Activated CD8-positive, alpha-beta memory T cell treated with anti-CD3 and anti-CD28 coated beads for 4 hours (primary cell): ENCODE data around the gene RFPL1.
"Not testable (repeated sequence)": the region's sequence is repeated elsewhere in the genome, so short reads cannot be mapped to it uniquely, and the experiment has no call there.

Experiments
- DNase-seq, 2 donors: peaks; one replicate each; pipeline ENCODE4 v3.0.0-alpha.2; 2020; ENCODE audit warnings: low read depth in 2 of 2

Gene RFPL1

GRCh38 chr22:29478326-29479276 is 40.2 kb downstream of the RFPL1 start:
- no peak for DNase-seq

- DNase-seq, result no peak
Measured at GRCh38 chr22:29479417-29480261, 41.3 kb downstream of the RFPL1 start, which contains the start of gene NEFH. Gene NEFH (plus strand): TSS chr22:29480218. CDS start chr22:29480263, 45 bp downstream.

DNA sequence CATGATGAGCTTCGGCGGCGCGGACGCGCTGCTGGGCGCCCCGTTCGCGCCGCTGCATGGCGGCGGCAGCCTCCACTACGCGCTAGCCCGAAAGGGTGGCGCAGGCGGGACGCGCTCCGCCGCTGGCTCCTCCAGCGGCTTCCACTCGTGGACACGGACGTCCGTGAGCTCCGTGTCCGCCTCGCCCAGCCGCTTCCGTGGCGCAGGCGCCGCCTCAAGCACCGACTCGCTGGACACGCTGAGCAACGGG is 41.8 kb downstream of the RFPL1 start:
- no peak for DNase-seq

DNA sequence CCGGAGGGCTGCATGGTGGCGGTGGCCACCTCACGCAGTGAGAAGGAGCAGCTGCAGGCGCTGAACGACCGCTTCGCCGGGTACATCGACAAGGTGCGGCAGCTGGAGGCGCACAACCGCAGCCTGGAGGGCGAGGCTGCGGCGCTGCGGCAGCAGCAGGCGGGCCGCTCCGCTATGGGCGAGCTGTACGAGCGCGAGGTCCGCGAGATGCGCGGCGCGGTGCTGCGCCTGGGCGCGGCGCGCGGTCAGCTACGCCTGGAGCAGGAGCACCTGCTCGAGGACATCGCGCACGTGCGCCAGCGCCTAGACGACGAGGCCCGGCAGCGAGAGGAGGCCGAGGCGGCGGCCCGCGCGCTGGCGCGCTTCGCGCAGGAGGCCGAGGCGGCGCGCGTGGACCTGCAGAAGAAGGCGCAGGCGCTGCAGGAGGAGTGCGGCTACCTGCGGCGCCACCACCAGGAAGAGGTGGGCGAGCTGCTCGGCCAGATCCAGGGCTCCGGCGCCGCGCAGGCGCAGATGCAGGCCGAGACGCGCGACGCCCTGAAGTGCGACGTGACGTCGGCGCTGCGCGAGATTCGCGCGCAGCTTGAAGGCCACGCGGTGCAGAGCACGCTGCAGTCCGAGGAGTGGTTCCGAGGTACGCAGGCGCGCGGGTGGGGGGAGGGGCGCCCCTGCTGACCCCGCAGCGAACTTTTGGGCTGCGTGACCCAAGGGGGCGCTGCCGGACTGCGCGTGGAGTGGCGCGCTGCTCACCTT is 42.3 kb downstream of the RFPL1 start:
- no peak for DNase-seq

DNA sequence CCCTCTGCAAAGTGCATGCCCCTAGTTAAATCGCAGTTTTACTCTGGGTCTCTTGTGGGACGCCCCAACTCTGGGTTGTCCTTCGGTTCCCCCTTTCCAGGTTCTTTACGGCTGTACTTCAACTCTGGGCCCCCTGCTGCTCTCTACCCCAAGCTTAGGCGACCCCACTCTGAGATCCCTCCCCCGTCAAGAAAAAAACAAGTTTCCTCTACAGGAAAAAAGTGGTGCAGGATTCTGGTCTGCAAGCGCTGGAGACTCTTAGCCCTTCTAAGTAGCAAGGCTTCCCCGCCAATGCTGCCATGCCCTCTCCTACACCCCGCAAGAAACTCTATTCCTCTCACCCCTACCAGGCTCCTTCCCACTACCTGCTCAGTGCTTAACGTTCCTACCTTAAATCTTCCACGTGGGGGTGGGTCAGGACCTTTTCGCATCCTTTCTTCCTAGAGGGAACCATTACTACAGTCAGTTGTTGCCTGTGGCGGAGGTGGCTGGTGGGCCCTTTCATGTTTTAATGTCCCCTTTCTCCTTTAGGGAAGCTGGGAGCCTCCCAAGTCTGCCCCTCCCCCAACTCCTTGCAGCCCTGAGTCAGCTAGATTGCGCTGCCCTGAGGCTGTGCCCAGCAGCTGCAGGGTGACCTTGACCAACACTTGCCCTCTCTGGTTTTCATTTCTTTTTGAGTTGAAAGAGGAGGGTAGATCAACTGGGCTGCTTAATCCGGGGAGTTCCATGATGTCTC is 43.0 kb downstream of the RFPL1 start:
- DNase-seq, result no peak

- no peak for DNase-seq
Measured at GRCh38 chr22:29482253-29482652, 43.9 kb downstream of the RFPL1 start.

DNA sequence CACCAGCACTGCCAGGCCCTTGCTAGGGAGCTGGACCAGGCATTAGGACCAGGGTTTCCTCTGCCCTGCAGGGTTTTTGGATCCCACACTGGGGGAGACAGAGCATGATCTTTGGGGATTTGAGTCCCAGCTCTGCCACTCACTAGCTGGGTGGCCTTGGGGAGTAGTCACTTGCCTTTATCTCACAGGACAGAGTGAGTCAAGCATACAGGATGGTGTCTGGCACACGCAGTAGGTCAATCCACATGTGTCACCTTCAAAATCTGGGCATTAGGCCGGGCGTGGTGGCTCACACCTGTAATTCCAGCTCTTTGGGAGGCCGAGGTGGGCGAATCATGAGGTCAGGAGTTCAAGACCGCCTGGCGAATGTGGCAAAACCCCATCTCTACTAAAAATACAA is 44.3 kb downstream of the RFPL1 start:
- no peak for DNase-seq

DNA sequence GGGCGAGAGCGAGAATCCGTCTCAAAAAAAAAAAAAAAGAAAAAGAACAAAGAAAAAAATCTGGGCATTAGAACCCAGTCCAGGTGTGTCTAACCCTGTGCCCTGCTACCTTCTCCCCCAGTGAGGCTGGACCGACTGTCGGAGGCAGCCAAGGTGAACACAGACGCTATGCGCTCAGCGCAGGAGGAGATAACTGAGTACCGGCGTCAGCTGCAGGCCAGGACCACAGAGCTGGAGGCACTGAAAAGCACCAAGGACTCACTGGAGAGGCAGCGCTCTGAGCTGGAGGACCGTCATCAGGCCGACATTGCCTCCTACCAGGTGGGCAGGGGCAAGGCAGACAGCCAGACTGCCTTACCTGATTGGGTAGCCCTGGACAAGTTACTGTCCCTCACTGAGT is 44.9 kb downstream of the RFPL1 start:
- DNase-seq, result no peak

GRCh38 chr22:29484642-29485041 is 46.3 kb downstream of the RFPL1 start:
- DNase-seq, result no peak

- no peak for DNase-seq
Measured at GRCh38 chr22:29485448-29485847, 47.1 kb downstream of the RFPL1 start.

DNA sequence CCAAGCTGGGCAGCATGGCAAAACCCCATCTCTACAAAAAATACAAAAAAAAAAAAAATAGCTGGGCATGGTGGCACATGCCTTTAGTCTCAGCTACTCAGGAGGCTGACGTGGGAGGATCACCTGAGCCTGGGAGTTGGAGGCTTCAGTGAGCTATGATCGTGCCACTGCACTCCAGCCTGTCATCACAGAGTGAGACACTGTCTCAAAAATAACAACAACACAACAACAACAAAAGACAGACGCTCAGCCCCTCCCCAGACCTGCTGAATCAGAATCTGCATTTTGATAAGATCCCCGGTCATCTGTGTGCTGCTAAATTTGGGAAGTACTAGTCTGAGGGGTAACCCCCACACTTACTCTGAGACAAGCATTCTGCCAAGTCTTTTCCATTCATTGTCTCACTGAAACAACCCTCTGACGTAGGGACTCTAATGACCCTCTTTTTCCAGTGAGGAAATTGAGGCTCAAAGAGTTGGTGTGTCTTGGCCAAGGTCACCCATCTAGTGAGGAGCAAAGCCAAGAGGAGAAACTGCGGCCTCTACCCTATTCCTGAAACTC is 49.1 kb downstream of the RFPL1 start:
- no peak for DNase-seq

DNA sequence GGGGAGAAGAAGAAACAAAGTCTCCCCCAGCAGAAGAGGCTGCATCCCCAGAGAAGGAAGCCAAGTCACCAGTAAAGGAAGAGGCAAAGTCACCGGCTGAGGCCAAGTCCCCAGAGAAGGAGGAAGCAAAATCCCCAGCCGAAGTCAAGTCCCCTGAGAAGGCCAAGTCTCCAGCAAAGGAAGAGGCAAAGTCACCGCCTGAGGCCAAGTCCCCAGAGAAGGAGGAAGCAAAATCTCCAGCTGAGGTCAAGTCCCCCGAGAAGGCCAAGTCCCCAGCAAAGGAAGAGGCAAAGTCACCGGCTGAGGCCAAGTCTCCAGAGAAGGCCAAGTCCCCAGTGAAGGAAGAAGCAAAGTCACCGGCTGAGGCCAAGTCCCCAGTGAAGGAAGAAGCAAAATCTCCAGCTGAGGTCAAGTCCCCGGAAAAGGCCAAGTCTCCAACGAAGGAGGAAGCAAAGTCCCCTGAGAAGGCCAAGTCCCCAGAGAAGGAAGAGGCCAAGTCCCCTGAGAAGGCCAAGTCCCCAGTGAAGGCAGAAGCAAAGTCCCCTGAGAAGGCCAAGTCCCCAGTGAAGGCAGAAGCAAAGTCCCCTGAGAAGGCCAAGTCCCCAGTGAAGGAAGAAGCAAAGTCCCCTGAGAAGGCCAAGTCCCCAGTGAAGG is 50.9 kb downstream of the RFPL1 start:
- not testable (repeated sequence) for DNase-seq

- no peak for DNase-seq
Measured at GRCh38 chr22:29491012-29491411, 52.6 kb downstream of the RFPL1 start.
